ENCODE results near the gene NDUFS6.
"Not testable (repeated sequence)": the region's sequence is repeated elsewhere in the genome, so short reads cannot be mapped to it uniquely, and the experiment has no call there.

Gene NDUFS6

DNA sequence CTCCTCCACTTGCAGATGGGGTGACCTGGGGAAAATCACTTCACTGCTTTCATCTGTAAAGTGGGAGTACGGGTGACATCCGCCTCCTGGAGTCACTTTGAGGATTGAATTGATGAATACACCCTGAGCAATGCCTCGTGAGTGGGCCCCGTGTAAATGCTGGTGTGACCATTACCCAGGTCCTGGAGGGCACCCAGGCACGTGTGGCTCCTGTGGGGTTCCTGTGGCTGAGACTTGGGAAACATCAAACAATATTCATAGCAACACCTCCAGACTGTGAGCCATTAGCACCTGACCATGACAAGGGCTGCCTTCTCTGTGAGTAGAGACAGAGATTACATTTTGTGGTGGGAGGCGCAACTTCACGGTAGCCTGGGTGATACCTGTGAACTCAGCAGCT, 13.0 kb upstream of the NDUFS6 start:
- peaks cover 2% of the 10 kb centered on the region for H3K36me3 ChIP-seq (ENCODE audit: control insufficient read depth, low read length)
- H3K27me3 ChIP-seq (ENCODE audit: control insufficient read depth, low read length) = no peaks in the 10 kb centered on the region
- TF ChIP-seq EZH2phosphoT487 (IDR thresholded peaks at IDR 0.05; ENCODE audit: borderline replicate concordance, low read length) = no peak
- TF ChIP-seq CTCF (IDR thresholded peaks at IDR 0.05; ENCODE audit: low read depth, low read length, poor library complexity, severe bottlenecking) = no peak
- H3K9me2 ChIP-seq (replicated peaks; ENCODE audit: control insufficient read depth, low read length) = no peaks in the 10 kb centered on the region
- H3K79me2 ChIP-seq (ENCODE audit: control insufficient read depth, low read length) = no peaks in the 10 kb centered on the region
- H3K9me3 ChIP-seq (ENCODE audit: control insufficient read depth, insufficient read depth, low read length) = no peaks in the 10 kb centered on the region
- H3K27ac ChIP-seq (ENCODE audit: low read depth, low read length) = no peak overlapping the region
- H3K4me2 ChIP-seq (ENCODE audit: low read length) = no peak overlapping the region
- H3K4me3 ChIP-seq (ENCODE audit: low read length) = no peak overlapping the region
- peaks cover 71% of the 10 kb centered on the region for H3K4me1 ChIP-seq (ENCODE audit: control insufficient read depth, low read length)
- peaks cover 27% of the 10 kb centered on the region for H3F3A ChIP-seq (ENCODE audit: control insufficient read depth, insufficient read depth)
- H4K20me1 ChIP-seq (ENCODE audit: control insufficient read depth, insufficient read depth, low read depth, low read length) = no peaks in the 10 kb centered on the region

DNA sequence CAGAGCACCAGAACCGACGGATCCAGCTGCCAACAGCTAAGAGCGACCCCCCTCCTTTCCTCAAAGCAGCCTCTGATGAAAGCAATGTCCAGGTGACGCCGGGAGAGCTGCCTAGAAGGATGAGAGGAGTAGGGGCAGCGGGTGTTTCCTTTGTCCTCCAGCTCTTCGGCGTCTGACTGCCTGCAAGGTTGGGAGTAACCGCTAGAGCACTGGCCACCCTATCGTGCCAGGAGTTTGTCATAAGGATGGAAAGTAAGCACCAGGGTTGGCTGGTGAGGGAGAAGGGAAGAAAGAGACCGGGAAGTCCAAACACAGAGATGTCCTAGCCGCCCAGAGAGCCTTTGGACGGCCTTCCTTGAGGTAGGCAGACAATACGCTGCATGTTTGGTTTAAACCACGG, 12.4 kb upstream of the NDUFS6 start:
- H3K9me3 ChIP-seq (ENCODE audit: control insufficient read depth, insufficient read depth, low read length) = no peaks in the 10 kb centered on the region
- H4K20me1 ChIP-seq (ENCODE audit: control insufficient read depth, insufficient read depth, low read depth, low read length) = no peaks in the 10 kb centered on the region
- peaks cover 29% of the 10 kb centered on the region for H3F3A ChIP-seq (ENCODE audit: control insufficient read depth, insufficient read depth)
- peaks cover 71% of the 10 kb centered on the region for H3K4me1 ChIP-seq (ENCODE audit: control insufficient read depth, low read length)
- no peak overlapping the region for H3K27ac ChIP-seq (ENCODE audit: low read depth, low read length)
- no peaks in the 10 kb centered on the region for H3K79me2 ChIP-seq (ENCODE audit: control insufficient read depth, low read length)
- H3K4me3 ChIP-seq (ENCODE audit: low read length) = no peak overlapping the region
- H3K36me3 ChIP-seq (ENCODE audit: control insufficient read depth, low read length) = peaks cover 9% of the 10 kb centered on the region
- TF ChIP-seq CTCF (IDR thresholded peaks at IDR 0.05; ENCODE audit: low read depth, low read length, poor library complexity, severe bottlenecking) (no peak), EZH2phosphoT487 (IDR thresholded peaks at IDR 0.05; ENCODE audit: borderline replicate concordance, low read length) (no peak)
- no peaks in the 10 kb centered on the region for H3K27me3 ChIP-seq (ENCODE audit: control insufficient read depth, low read length)
- H3K9me2 ChIP-seq (replicated peaks; ENCODE audit: control insufficient read depth, low read length) = no peaks in the 10 kb centered on the region
- no peak overlapping the region for H3K4me2 ChIP-seq (ENCODE audit: low read length)

GRCh38 chr5:1789438-1789833, 11.8 kb upstream of the NDUFS6 start:
- Histone ChIP-seq H3F3A (ENCODE audit: control insufficient read depth, insufficient read depth) (peaks cover 31% of the 10 kb centered on the region), H3K4me1 (ENCODE audit: control insufficient read depth, low read length) (peaks cover 71% of the 10 kb centered on the region), H3K4me2 (ENCODE audit: low read length) (peak overlapping the region; percentile 4; the same call in 1 of the 2 replicates), H3K36me3 (ENCODE audit: control insufficient read depth, low read length) (peaks cover 14% of the 10 kb centered on the region)
- not testable (repeated sequence) for H4K20me1 ChIP-seq (ENCODE audit: control insufficient read depth, insufficient read depth, low read depth, low read length); H3K9me2 ChIP-seq (replicated peaks; ENCODE audit: control insufficient read depth, low read length); H3K4me3 ChIP-seq (ENCODE audit: low read length); H3K27me3 ChIP-seq (ENCODE audit: control insufficient read depth, low read length); H3K27ac ChIP-seq (ENCODE audit: low read depth, low read length); H3K79me2 ChIP-seq (ENCODE audit: control insufficient read depth, low read length); H3K9me3 ChIP-seq (ENCODE audit: control insufficient read depth, insufficient read depth, low read length)

- H3K4me2 ChIP-seq (ENCODE audit: low read length) = peak overlapping the region; percentile 4; the same call in 1 of the 2 replicates
- TF ChIP-seq CTCF (IDR thresholded peaks at IDR 0.05; ENCODE audit: low read depth, low read length, poor library complexity, severe bottlenecking) = no peak
- TF ChIP-seq EZH2phosphoT487 (IDR thresholded peaks at IDR 0.05; ENCODE audit: borderline replicate concordance, low read length) = no peak
Observed at GRCh38 chr5:1789834-1790471, 11.3 kb upstream of the NDUFS6 start.

More at GRCh38 chr5:1789834-1790471, 11.3 kb upstream of the NDUFS6 start:
- no peaks in the 10 kb centered on the region for H3K27me3 ChIP-seq (ENCODE audit: control insufficient read depth, low read length)
- peaks cover 31% of the 10 kb centered on the region for H3F3A ChIP-seq (ENCODE audit: control insufficient read depth, insufficient read depth)
- no peaks in the 10 kb centered on the region for H4K20me1 ChIP-seq (ENCODE audit: control insufficient read depth, insufficient read depth, low read depth, low read length)
- peaks cover 19% of the 10 kb centered on the region for H3K36me3 ChIP-seq (ENCODE audit: control insufficient read depth, low read length)
- H3K79me2 ChIP-seq (ENCODE audit: control insufficient read depth, low read length) = peaks cover 3% of the 10 kb centered on the region; the same call in 1 of the 2 replicates
- peaks cover 71% of the 10 kb centered on the region for H3K4me1 ChIP-seq (ENCODE audit: control insufficient read depth, low read length)
- no peaks in the 10 kb centered on the region for H3K9me3 ChIP-seq (ENCODE audit: control insufficient read depth, insufficient read depth, low read length)
- no peaks in the 10 kb centered on the region for H3K9me2 ChIP-seq (replicated peaks; ENCODE audit: control insufficient read depth, low read length)
- H3K4me3 ChIP-seq (ENCODE audit: low read length) = no peak overlapping the region; the same call in 1 of the 2 replicates
- H3K27ac ChIP-seq (ENCODE audit: low read depth, low read length) = no peak overlapping the region

All from DOHH2 (cell line).